Skin epidermis (tissue), 12 donors: ENCODE results near the gene MBOAT1.
"Not testable (repeated sequence)": the region's sequence is repeated elsewhere in the genome, so short reads cannot be mapped to it uniquely, and the experiment has no call there.

ENCODE experiments used
- H3K27ac ChIP-seq, 21 experiments: fragments of 200-600 bp; sonication (generic) in 11 of 21; one replicate each; pipeline ENCODE4 v1.5.0; 2020; ENCODE audit warnings: mild to moderate bottlenecking in 3 of 21, inconsistent platforms in 2 of 21, moderate library complexity in 2 of 21
- H3K4me3 ChIP-seq, 7 experiments: fragments of 200-600 bp; sonication (generic) in 2 of 7; one replicate each; pipeline ENCODE4 v1.5.0; 2020; ENCODE audit warnings: inconsistent platforms in 2 of 7, mild to moderate bottlenecking in 2 of 7, moderate library complexity in 1 of 7

Gene MBOAT1

GRCh38 chr6:20212392-20213111 is at the start of gene MBOAT1:
TSS of gene MBOAT1 (minus strand) at chr6:20212469. CDS start at chr6:20212234, 235 bp downstream.
- peak within 1 kb of the TSS; percentile 57 to 89 (median 71) for H3K4me3 ChIP-seq

DNA sequence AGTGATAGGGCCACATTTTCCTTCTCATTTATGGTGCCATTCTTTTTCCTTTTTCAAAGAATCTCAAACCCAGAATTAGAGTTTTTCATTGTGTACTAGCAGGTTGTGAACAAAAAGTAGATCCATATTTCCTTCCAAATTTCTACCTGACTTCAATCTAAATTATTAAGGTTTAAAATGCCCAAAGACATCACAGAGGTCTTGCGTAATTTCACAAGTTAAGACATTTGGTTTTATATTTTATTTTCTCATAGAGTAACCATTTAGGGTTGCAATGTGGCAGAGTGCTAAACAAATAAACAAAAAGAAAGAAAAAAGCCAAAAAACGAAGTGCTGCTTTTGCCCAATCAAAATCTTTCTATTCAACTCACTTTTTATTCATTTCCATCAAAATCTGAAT is 49.4 kb upstream of the MBOAT1 start:
- Histone ChIP-seq H3K4me3 (no peak overlapping the region), H3K27ac (no peak overlapping the region)

More at GRCh38 chr6:20212392-20213111, at the start of gene MBOAT1:
- peak within 1 kb of the TSS; percentile 25 to 95 (median 89) for H3K27ac ChIP-seq

- no peak overlapping the region for H3K4me3 ChIP-seq
- H3K27ac ChIP-seq, result no peak overlapping the region
Measured at GRCh38 chr6:20260360-20260759, 48.1 kb upstream of the MBOAT1 start.

GRCh38 chr6:20259316-20260049 is 47.2 kb upstream of the MBOAT1 start:
- Histone ChIP-seq H3K27ac (no peak overlapping the region), H3K4me3 (no peak overlapping the region)

DNA sequence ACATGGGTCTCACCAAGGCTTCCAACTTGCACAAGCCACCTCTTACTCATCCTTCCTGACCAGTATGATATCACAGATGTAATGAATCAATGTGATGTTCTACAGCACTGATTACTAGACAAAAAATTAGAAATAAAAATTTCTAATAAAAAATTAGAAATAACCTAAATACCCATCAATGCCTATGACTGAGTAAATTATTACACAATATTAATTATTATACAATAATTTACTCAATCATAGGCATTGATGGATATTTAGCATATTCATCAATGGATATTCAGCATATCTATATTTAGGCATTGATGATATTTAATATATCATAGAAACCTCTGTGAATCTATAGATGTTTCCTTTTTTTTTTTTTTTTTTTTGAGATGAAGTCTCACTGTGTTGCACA is 43.2 kb upstream of the MBOAT1 start:
- Histone ChIP-seq H3K27ac (no peak overlapping the region), H3K4me3 (no peak overlapping the region)

DNA sequence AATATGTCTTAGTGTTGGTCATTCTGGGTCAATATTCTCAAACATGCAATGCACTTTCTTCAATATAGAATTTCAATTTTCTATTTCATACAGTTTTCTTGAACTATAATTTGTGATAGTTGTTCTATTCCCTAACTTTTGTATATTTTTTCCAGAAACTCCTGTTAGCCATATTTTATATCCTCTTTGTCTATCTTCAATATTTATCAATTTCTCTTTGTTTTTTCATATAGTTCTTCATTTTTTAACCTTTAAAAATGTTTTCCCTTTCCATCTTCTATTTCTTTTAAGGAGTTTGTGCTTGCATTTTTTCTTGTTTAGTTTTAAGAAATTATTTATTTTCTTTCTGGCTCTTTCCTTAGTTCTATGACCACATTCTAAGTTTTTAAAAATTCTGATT is 42.0 kb upstream of the MBOAT1 start:
- Histone ChIP-seq H3K27ac (no peak overlapping the region), H3K4me3 (no peak overlapping the region)

GRCh38 chr6:20253021-20253420 is 40.8 kb upstream of the MBOAT1 start:
- H3K27ac ChIP-seq, result no peak overlapping the region
- H3K4me3 ChIP-seq, result no peak overlapping the region

GRCh38 chr6:20252311-20252710 is 40.0 kb upstream of the MBOAT1 start:
- H3K27ac ChIP-seq, result no peak overlapping the region
- H3K4me3 ChIP-seq, result no peak overlapping the region

DNA sequence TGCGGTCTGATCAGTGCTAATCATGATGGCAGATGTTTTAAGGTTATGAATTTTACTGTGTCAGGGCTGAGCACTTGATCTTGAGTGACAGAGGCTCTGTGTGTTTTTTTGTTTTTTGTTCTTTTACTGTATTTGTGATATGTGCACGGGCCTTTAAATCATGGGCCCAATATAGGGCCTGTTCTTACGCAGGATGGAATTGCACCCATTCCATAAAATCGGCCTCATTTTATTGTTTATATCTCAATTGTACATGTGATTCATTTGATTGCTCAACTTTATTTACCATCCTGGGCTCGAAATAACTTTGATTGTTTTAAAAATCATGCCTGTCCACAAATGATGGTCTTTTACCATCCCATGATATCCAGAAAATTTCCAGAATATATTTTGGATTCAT is 39.3 kb upstream of the MBOAT1 start:
- no peak overlapping the region for H3K27ac ChIP-seq
- H3K4me3 ChIP-seq, result no peak overlapping the region

DNA sequence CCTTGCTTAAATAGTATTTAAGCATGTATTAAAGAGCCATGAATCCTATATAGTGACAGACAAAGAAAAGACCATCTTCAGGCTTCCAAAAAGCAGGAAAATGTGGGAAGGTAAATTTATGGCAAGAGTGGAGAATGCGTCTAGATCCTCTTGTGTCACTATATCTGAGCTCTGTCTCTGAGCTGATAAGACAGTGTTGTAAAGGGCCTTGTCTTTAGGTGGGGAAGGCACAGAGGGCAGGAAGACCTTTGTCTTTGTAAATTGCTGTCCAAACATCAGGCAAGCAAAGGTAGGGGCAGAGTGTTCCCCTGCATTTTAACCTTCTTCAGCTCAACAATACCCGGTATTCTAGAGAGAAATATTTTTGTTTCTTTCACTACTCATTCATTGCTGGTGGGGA is 33.9 kb upstream of the MBOAT1 start:
- H3K27ac ChIP-seq, result no peak overlapping the region
- H3K4me3 ChIP-seq, result no peak overlapping the region

- H3K4me3 ChIP-seq, H3K27ac ChIP-seq: not testable (repeated sequence)
Measured at GRCh38 chr6:20244807-20245681, 32.8 kb upstream of the MBOAT1 start.

DNA sequence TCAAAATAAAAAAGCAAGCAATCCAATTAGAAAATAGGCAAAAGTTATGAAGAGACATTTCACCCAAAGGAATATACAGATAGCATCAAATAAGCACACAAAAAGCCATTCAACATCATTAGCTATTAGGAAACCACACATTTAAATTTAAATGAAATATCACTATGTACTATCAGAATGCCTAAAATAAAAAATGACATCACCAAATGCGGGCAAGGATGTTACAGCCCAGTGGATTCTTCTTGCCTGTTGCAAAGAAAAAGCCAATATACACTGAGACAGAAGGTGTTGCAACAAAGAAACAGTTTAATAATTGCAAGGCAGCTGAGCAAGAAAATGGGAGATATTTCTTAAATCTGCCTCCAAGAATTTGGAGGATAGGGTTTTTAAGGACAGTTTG is 31.0 kb upstream of the MBOAT1 start:
- H3K27ac ChIP-seq, result no peak overlapping the region
- no peak overlapping the region for H3K4me3 ChIP-seq

GRCh38 chr6:20242397-20242796 is 30.1 kb upstream of the MBOAT1 start:
- no peak overlapping the region for H3K4me3 ChIP-seq
- H3K27ac ChIP-seq, result no peak overlapping the region

DNA sequence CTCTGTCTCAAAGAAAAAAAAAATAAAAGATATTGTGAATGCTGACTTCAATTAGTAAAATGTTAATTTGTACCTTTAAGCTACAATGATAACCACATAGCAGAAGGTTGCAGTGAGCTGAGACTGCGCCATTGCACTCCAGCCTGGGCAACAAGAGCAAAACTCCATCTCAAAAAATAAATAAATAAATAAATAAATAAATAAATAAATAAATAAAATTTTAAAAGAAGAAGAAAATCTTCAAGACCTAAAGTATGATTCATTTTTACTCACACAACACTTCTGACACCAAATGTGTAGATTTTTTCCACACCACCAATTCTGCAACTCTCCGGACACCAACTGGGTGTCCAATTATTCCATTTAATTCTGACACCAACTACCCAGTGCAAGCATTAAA is 28.8 kb upstream of the MBOAT1 start:
- Histone ChIP-seq H3K27ac (no peak overlapping the region), H3K4me3 (no peak overlapping the region)

DNA sequence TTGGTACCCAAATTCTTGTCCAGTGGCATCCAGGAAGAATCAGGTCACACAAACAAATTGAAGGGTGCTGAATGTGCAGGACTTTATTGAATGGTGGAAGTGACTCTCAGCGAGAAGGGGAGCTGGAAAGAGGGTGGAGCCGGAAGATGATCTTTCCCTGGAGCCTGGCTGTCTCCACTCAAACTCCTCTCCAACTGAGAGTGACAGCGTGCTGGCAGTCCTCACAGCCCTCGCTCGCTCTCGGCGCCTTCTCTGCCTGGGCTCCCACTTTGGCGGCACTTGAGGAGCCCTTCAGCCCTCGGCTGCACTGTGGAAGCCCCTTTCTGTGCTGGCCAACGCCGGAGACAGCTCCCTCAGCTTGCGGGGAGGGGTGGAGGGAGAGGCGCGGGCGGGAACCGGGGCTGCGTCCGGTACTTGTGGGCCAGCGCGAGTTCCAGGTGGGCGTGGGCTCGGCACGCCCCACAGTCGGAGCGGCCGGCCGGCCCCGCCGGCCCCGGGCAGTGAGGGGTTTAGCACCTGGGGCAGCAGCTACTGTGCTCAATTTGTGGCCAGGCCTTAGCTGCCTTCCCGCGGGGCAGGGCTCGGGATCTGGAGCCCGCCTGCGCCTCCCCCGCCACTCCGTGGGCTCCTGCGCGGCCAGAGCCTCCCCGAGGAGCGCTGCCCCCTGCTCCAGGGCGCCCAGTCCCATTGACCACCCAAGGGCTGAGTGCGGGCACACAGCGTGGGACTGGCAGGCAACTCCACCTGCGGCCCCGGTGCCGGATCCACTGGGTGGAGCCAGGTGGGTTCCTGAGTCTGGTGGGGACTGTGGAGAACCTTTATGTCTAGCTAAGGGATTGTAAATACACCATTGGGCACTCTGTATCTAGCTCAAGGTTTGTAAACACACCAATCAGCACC is 26.7 kb upstream of the MBOAT1 start:
- Histone ChIP-seq H3K27ac (no peak overlapping the region), H3K4me3 (no peak overlapping the region)

GRCh38 chr6:20237677-20238460 is 25.6 kb upstream of the MBOAT1 start:
- Histone ChIP-seq H3K4me3 (no peak overlapping the region), H3K27ac (no peak overlapping the region)

DNA sequence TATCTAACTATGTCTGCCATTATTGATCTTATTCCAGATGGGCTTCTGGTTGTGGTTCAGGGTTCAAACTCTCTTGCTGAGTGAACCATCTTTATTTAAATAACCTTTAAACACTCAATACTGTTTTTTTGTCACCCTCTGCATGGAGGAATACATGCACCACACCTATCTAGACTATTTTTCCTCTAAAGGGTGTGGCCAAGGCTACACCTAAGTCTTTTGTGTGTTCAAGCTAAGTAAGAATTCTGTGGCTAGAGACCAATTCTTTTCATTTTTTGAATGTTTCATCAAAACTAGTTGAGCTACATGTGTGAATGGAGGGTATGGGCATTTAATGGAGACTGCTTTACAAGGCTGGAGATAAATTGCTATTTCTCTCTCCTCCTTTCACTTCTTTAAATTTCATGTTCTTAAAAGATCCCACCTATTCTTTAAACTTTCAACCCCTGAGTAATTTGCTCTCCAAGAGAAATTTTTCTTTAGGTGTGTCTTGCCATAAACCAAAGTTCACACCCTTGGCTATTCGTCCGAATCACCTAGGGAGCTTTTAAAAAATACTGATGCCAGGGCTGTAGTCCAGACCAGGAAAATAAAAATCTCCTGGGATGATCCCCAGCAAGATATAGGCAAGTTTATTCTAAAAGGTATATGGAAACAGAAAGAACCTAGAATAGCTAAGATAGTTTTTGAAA is 24.8 kb upstream of the MBOAT1 start:
- Histone ChIP-seq H3K27ac (no peak overlapping the region), H3K4me3 (no peak overlapping the region)

DNA sequence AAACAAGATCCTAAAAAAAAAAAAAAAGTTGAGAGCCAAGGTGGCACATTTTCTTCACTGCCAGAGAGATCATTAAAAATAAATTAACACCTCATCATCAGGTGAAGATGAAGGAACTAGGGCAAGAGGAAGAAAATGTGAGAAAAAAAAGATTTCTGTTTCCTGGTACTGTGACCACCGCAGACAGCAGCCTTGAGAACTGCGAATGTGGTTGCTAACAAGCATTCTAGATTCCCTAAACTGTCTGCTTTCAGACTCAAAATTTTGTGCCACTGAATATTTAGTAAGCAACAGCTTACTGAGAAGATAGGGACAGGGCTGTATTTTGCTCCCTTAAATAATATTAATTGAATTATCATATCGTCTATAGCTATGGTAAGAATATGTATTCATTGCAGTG is 24.1 kb upstream of the MBOAT1 start:
- Histone ChIP-seq H3K27ac (no peak overlapping the region), H3K4me3 (no peak overlapping the region)
